Uterus (tissue), 4 donors: ENCODE results near the gene SHISAL2A. TPM values are rescaled to one million over a fixed set of nuclear protein-coding genes. Genes with fewer than 3 reads are reported as not detected.
"Not testable (repeated sequence)": the region's sequence is repeated elsewhere in the genome, so short reads cannot be mapped to it uniquely, and the experiment has no call there.

Experiments
- DNase-seq, 2 donors: peaks; one replicate each; pipeline ENCODE4 v3.0.0-alpha.2; 2019 to 2020
- H3K27ac ChIP-seq, 2 donors: fragments of 200-600 bp; sonication (generic); 1 replicate in 1 of 2; 2 replicates in 1 of 2; pipeline ENCODE4 v1.5.1; 2016 to 2018
- H3K27me3 ChIP-seq, 2 donors: fragments of 200-600 bp; sonication (generic); one replicate each; pipeline ENCODE4 v1.5.1; 2018 to 2019; ENCODE audit warnings: control low read depth in 1 of 2
- H3K36me3 ChIP-seq, 2 donors: fragments of 200-600 bp; sonication (generic); one replicate each; pipeline ENCODE4 v1.5.1; 2019; ENCODE audit warnings: control low read depth in 1 of 2
- H3K4me1 ChIP-seq, 2 donors: fragments of 200-600 bp; sonication (generic); one replicate each; pipeline ENCODE4 v1.5.1; 2018 to 2019; ENCODE audit warnings: control low read depth in 1 of 2
- H3K4me3 ChIP-seq, 2 donors: fragments of 200-600 bp; sonication (generic); 1 replicate in 1 of 2; 2 replicates in 1 of 2; pipeline ENCODE4 v1.5.1; 2018 to 2019; ENCODE audit warnings: mild to moderate bottlenecking in 1 of 2
- H3K9me3 ChIP-seq, 2 donors: fragments of 200-600 bp; sonication (generic); one replicate each; pipeline ENCODE4 v1.5.1; 2019; ENCODE audit warnings: control low read depth in 1 of 2
- CTCF ChIP-seq, 4 experiments: fragments of 200-600 bp in 2 of 4; fragments of 450-650 bp in 2 of 4; sonication (generic) in 2 of 4; IDR thresholded peaks; one replicate each; pipeline ENCODE4 v1.5.1; 2016 to 2019; ENCODE audit warnings: antibody characterized with exemption in 4 of 4, mild to moderate bottlenecking in 2 of 4, moderate library complexity in 1 of 4
- POLR2A ChIP-seq, 2 donors: fragments of 450-650 bp; IDR thresholded peaks; one replicate each; pipeline ENCODE4 v1.6.1; 2016; ENCODE audit warnings: antibody characterized with exemption in 2 of 2, mild to moderate bottlenecking in 1 of 2, moderate library complexity in 1 of 2
- intact Hi-C: fragments of 100-400 bp; cut with DNase I; formaldehyde crosslinking; loops from one replicate; pipeline ENCODE4 v1.15.1; 2023; ENCODE audit warnings: low total_unique reads
- total RNA-seq, 4 donors: library from RNA; depleted of rRNA in 3 of 4; stranded (reverse); fragments of >200 nt in 3 of 4; gene quantifications; one replicate each; pipeline versions ENCODE4 v1.1.0 to v1.2.4, GENCODE V29; 2014 to 2023
- donor health status: DM: yes; HTN: yes; CAD: no.

The SHISAL2A gene
- total RNA-seq, 4 donors from 2014 or later: 0.28 to 0.49 TPM; not detected in 2

- no peaks in the 10 kb centered on the region for H3K9me3 ChIP-seq
- no peak for DNase-seq
- H3K27ac ChIP-seq: no peak overlapping the region
- H3K4me3 ChIP-seq: no peak overlapping the region
- no peaks in the 10 kb centered on the region for H3K36me3 ChIP-seq
- TF ChIP-seq POLR2A (IDR thresholded peaks at IDR 0.05) (no peak), CTCF (IDR thresholded peaks at IDR 0.05) (no peak)
- no peaks in the 10 kb centered on the region for H3K4me1 ChIP-seq
- H3K27me3 ChIP-seq: no peaks in the 10 kb centered on the region
- intact Hi-C loops: no loop called here
Observed at GRCh38 chr1:52683367-52683940, 50.5 kb downstream of the SHISAL2A start.

GRCh38 chr1:52684545-52684944 is 51.6 kb downstream of the SHISAL2A start:
- Histone ChIP-seq H3K27me3 (no peaks in the 10 kb centered on the region), H3K4me3 (no peak overlapping the region), H3K4me1 (no peaks in the 10 kb centered on the region), H3K9me3 (no peaks in the 10 kb centered on the region), H3K27ac (no peak overlapping the region), H3K36me3 (no peaks in the 10 kb centered on the region)
- TF ChIP-seq POLR2A (IDR thresholded peaks at IDR 0.05): no peak
- no peak for TF ChIP-seq CTCF (IDR thresholded peaks at IDR 0.05)
- DNase-seq: no peak
- intact Hi-C loops: no loop called here

- H3K27ac ChIP-seq, H3K4me3 ChIP-seq, H3K36me3 ChIP-seq, intact Hi-C loops, H3K9me3 ChIP-seq, H3K4me1 ChIP-seq, H3K27me3 ChIP-seq: not testable (repeated sequence)
- peak; percentile 33 to 54 for DNase-seq
- peak; percentile 58 to 77 (median 64) for TF ChIP-seq CTCF (IDR thresholded peaks at IDR 0.05)
Observed at GRCh38 chr1:52686261-52686751, 53.3 kb downstream of the SHISAL2A start.

GRCh38 chr1:52686830-52687229 is 53.9 kb downstream of the SHISAL2A start:
- Histone ChIP-seq H3K36me3 (no peaks in the 10 kb centered on the region), H3K27me3 (no peaks in the 10 kb centered on the region), H3K4me1 (no peaks in the 10 kb centered on the region), H3K27ac (no peak overlapping the region), H3K9me3 (no peaks in the 10 kb centered on the region), H3K4me3 (no peak overlapping the region)
- TF ChIP-seq POLR2A (IDR thresholded peaks at IDR 0.05): no peak
- no peak for TF ChIP-seq CTCF (IDR thresholded peaks at IDR 0.05)
- DNase-seq: no peak
- intact Hi-C loops: no loop called here

GRCh38 chr1:52691821-52692220 is 58.9 kb downstream of the SHISAL2A start:
- H3K4me1 ChIP-seq: no peaks in the 10 kb centered on the region
- H3K27me3 ChIP-seq: no peaks in the 10 kb centered on the region
- H3K9me3 ChIP-seq: no peaks in the 10 kb centered on the region
- intact Hi-C loops: no loop called here
- no peak for TF ChIP-seq CTCF (IDR thresholded peaks at IDR 0.05)
- TF ChIP-seq POLR2A (IDR thresholded peaks at IDR 0.05): no peak
- no peaks in the 10 kb centered on the region for H3K36me3 ChIP-seq
- no peak overlapping the region for H3K4me3 ChIP-seq
- DNase-seq: no peak
- H3K27ac ChIP-seq: no peak overlapping the region
